Endothelial cell (in vitro differentiated cells): ENCODE measurements around the gene NCAM2. TPM values are rescaled to one million over a fixed set of nuclear protein-coding genes. Genes with fewer than 3 reads are reported as not detected.

Experiments
- DNase-seq: peaks from one replicate; pipeline ENCODE4 v3.0.0; 2021; ENCODE audit warnings: low spot score
- H3K27ac Mint-ChIP-seq: one replicate; pipeline ENCODE4 v1.8.0; 2021; ENCODE audit warnings: mixed read lengths, inconsistent platforms; ENCODE audit not compliant: unreplicated experiment
- H3K27me3 Mint-ChIP-seq: one replicate; pipeline ENCODE4 v1.8.0; 2021; ENCODE audit warnings: mild to moderate bottlenecking, moderate library complexity, mixed read lengths, inconsistent platforms; ENCODE audit not compliant: unreplicated experiment
- H3K36me3 Mint-ChIP-seq: one replicate; pipeline ENCODE4 v1.8.0; 2021; ENCODE audit warnings: mild to moderate bottlenecking, low read depth, mixed read lengths, inconsistent platforms; ENCODE audit not compliant: unreplicated experiment
- H3K4me1 Mint-ChIP-seq: one replicate; pipeline ENCODE4 v1.8.0; 2021; ENCODE audit warnings: mild to moderate bottlenecking, mixed read lengths, inconsistent platforms; ENCODE audit not compliant: unreplicated experiment
- H3K4me3 Mint-ChIP-seq: one replicate; pipeline ENCODE4 v1.8.0; 2021; ENCODE audit warnings: mild to moderate bottlenecking, mixed read lengths, inconsistent platforms; ENCODE audit not compliant: unreplicated experiment
- H3K9me3 Mint-ChIP-seq: one replicate; pipeline ENCODE4 v1.8.0; 2021; ENCODE audit warnings: mixed read lengths, inconsistent platforms; ENCODE audit not compliant: unreplicated experiment
- CTCF ChIP-seq: fragments of 200-600 bp; sonication (generic); IDR thresholded peaks from one replicate; pipeline ENCODE4 v1.5.0; 2021; ENCODE audit warnings: antibody characterized with exemption; ENCODE audit not compliant: unreplicated experiment
- total RNA-seq: library from RNA; stranded (reverse); fragmentation: NEBNext Ultra II Directional; extraction: Animal tissue kit (Norgen Biotek cat#: 25700); gene quantifications from one replicate; pipeline ENCODE4 v1.2.1, GENCODE V29; 2021; ENCODE audit not compliant: unreplicated experiment

Gene NCAM2
- total RNA-seq, 1 donor from 2014 or later = 0.64 TPM

- Mint-ChIP-seq H3K4me1 (no peaks in the 10 kb centered on the region), H3K9me3 (no peaks in the 10 kb centered on the region), H3K27me3 (no peaks in the 10 kb centered on the region), H3K27ac (no peak overlapping the region), H3K36me3 (no peaks in the 10 kb centered on the region), H3K4me3 (no peak overlapping the region)
- no peak for TF ChIP-seq CTCF
- DNase-seq = no peak
Observed at GRCh38 chr21:21188513-21189195, 190.4 kb downstream of the NCAM2 start.

- no peaks in the 10 kb centered on the region for H3K9me3 Mint-ChIP-seq
- H3K27ac Mint-ChIP-seq = no peak overlapping the region
- no peaks in the 10 kb centered on the region for H3K4me1 Mint-ChIP-seq
- H3K27me3 Mint-ChIP-seq = peaks cover 3% of the 10 kb centered on the region
- H3K36me3 Mint-ChIP-seq = no peaks in the 10 kb centered on the region
- no peak overlapping the region for H3K4me3 Mint-ChIP-seq
- TF ChIP-seq CTCF = no peak
- DNase-seq = no peak
Observed at GRCh38 chr21:21195417-21195943, 197.3 kb downstream of the NCAM2 start.

- no peak for DNase-seq
- no peaks in the 10 kb centered on the region for H3K9me3 Mint-ChIP-seq
- H3K27me3 Mint-ChIP-seq = peaks cover 3% of the 10 kb centered on the region
- H3K4me3 Mint-ChIP-seq = no peak overlapping the region
- no peaks in the 10 kb centered on the region for H3K4me1 Mint-ChIP-seq
- H3K27ac Mint-ChIP-seq = no peak overlapping the region
- TF ChIP-seq CTCF = no peak
- no peaks in the 10 kb centered on the region for H3K36me3 Mint-ChIP-seq
Observed at GRCh38 chr21:21196087-21196486, 197.9 kb downstream of the NCAM2 start.

- no peaks in the 10 kb centered on the region for H3K4me1 Mint-ChIP-seq
- H3K9me3 Mint-ChIP-seq = no peaks in the 10 kb centered on the region
- peaks cover 3% of the 10 kb centered on the region for H3K27me3 Mint-ChIP-seq
- DNase-seq = no peak
- no peaks in the 10 kb centered on the region for H3K36me3 Mint-ChIP-seq
- no peak for TF ChIP-seq CTCF
- no peak overlapping the region for H3K4me3 Mint-ChIP-seq
- H3K27ac Mint-ChIP-seq = no peak overlapping the region
Observed at GRCh38 chr21:21196848-21197247, 198.6 kb downstream of the NCAM2 start.

GRCh38 chr21:21199342-21200102, 201.3 kb downstream of the NCAM2 start:
- DNase-seq = no peak
- no peak overlapping the region for H3K4me3 Mint-ChIP-seq
- H3K9me3 Mint-ChIP-seq = no peaks in the 10 kb centered on the region
- no peak overlapping the region for H3K27ac Mint-ChIP-seq
- peaks cover 3% of the 10 kb centered on the region for H3K27me3 Mint-ChIP-seq
- H3K36me3 Mint-ChIP-seq = no peaks in the 10 kb centered on the region
- H3K4me1 Mint-ChIP-seq = no peaks in the 10 kb centered on the region
- no peak for TF ChIP-seq CTCF
